Measurements from ENCODE around the gene PHF1. TPM values are rescaled to one million over a fixed set of nuclear protein-coding genes. Genes with fewer than 3 reads are reported as not detected.

Gene PHF1
- total RNA-seq, 2 donors from 2014 or later: 71.4 to 75.7 TPM

GRCh38 chr6:33427585-33428223 is 16.9 kb downstream of the PHF1 start:
- no peak overlapping the region for H3K27ac ChIP-seq (ENCODE audit: low read depth, low read length)

GRCh38 chr6:33428224-33428965 is 17.6 kb downstream of the PHF1 start:
- Mint-ChIP-seq H3K4me1 (peaks cover 74% of the 10 kb centered on the region), H3K27me3 (ENCODE audit: insufficient read depth) (no peaks in the 10 kb centered on the region), H3K9me3 (no peaks in the 10 kb centered on the region), H3K36me3 (ENCODE audit: low read depth) (peaks cover 17% of the 10 kb centered on the region), H3K27ac (peak overlapping the region; percentile 95), H3K4me3 (peak overlapping the region; percentile 86)
- H3K9me3 ChIP-seq (ENCODE audit: control insufficient read depth, low read length): no peaks in the 10 kb centered on the region
- peaks cover 11% of the 10 kb centered on the region for H3K4me1 ChIP-seq (ENCODE audit: control insufficient read depth, insufficient read depth, low read length)
- H3K27ac ChIP-seq (ENCODE audit: low read depth, low read length): no peak overlapping the region
- peak; percentile 62 for TF ChIP-seq CTCF (conservative IDR thresholded peaks at IDR 0.05)
- no peak overlapping the region for H3K9ac ChIP-seq (ENCODE audit: extremely low read depth, low read length, poor library complexity, severe bottlenecking)
- H3K4me3 ChIP-seq (ENCODE audit: low read length): peak overlapping the region; percentile 67
- peak; percentile 79 for DNase-seq
- H3K36me3 ChIP-seq (ENCODE audit: control insufficient read depth, insufficient read depth, low read length): no peaks in the 10 kb centered on the region
- WGBS, 2 experiments (ENCODE audit: insufficient coverage in 1 of 2, insufficient read length in 1 of 2): 32 to 33% methylated on average over 14 to 27 of the region's 33 CpGs
- no peaks in the 10 kb centered on the region for H3K27me3 ChIP-seq (ENCODE audit: control insufficient read depth, insufficient read depth, low read length, poor library complexity, severe bottlenecking)

More at GRCh38 chr6:33427585-33428223, 16.9 kb downstream of the PHF1 start:
- Mint-ChIP-seq H3K36me3 (ENCODE audit: low read depth) (peaks cover 19% of the 10 kb centered on the region), H3K4me3 (peak overlapping the region; percentile 86), H3K9me3 (no peaks in the 10 kb centered on the region), H3K27ac (peak overlapping the region; percentile 39), H3K27me3 (ENCODE audit: insufficient read depth) (no peaks in the 10 kb centered on the region), H3K4me1 (peaks cover 67% of the 10 kb centered on the region)
- H3K4me3 ChIP-seq (ENCODE audit: low read length): peak overlapping the region; percentile 83
- peaks cover 10% of the 10 kb centered on the region for H3K4me1 ChIP-seq (ENCODE audit: control insufficient read depth, insufficient read depth, low read length)
- DNase-seq: peak; percentile 75
- TF ChIP-seq CTCF (conservative IDR thresholded peaks at IDR 0.05): peak; percentile 55
- WGBS, 2 experiments (ENCODE audit: insufficient coverage in 1 of 2, insufficient read length in 1 of 2): 0% methylated on average over 68 of the region's 79 CpGs; no CpG with 5 or more reads in 1 of the 2 experiments
- no peak overlapping the region for H3K9ac ChIP-seq (ENCODE audit: extremely low read depth, low read length, poor library complexity, severe bottlenecking)
- no peaks in the 10 kb centered on the region for H3K9me3 ChIP-seq (ENCODE audit: control insufficient read depth, low read length)
- no peaks in the 10 kb centered on the region for H3K36me3 ChIP-seq (ENCODE audit: control insufficient read depth, insufficient read depth, low read length)
- H3K27me3 ChIP-seq (ENCODE audit: control insufficient read depth, insufficient read depth, low read length, poor library complexity, severe bottlenecking): no peaks in the 10 kb centered on the region

GRCh38 chr6:33428966-33429749 is 18.3 kb downstream of the PHF1 start:
- peaks cover 11% of the 10 kb centered on the region for H3K4me1 ChIP-seq (ENCODE audit: control insufficient read depth, insufficient read depth, low read length)
- H3K9me3 ChIP-seq (ENCODE audit: control insufficient read depth, low read length): no peaks in the 10 kb centered on the region
- no peaks in the 10 kb centered on the region for H3K27me3 ChIP-seq (ENCODE audit: control insufficient read depth, insufficient read depth, low read length, poor library complexity, severe bottlenecking)
- H3K36me3 ChIP-seq (ENCODE audit: control insufficient read depth, insufficient read depth, low read length): no peaks in the 10 kb centered on the region
- Mint-ChIP-seq H3K36me3 (ENCODE audit: low read depth) (peaks cover 11% of the 10 kb centered on the region), H3K4me3 (peak overlapping the region; percentile 86), H3K27ac (peak overlapping the region; percentile 28), H3K9me3 (no peaks in the 10 kb centered on the region), H3K27me3 (ENCODE audit: insufficient read depth) (no peaks in the 10 kb centered on the region), H3K4me1 (peaks cover 77% of the 10 kb centered on the region)
- WGBS, 2 experiments (ENCODE audit: insufficient coverage in 1 of 2, insufficient read length in 1 of 2): 84 to 90% methylated on average over 2 to 5 of the region's 5 CpGs
- DNase-seq: no peak
- peak overlapping the region; percentile 20 for H3K27ac ChIP-seq (ENCODE audit: low read depth, low read length)
- H3K4me3 ChIP-seq (ENCODE audit: low read length): no peak overlapping the region
- no peak for TF ChIP-seq CTCF (conservative IDR thresholded peaks at IDR 0.05)
- no peak overlapping the region for H3K9ac ChIP-seq (ENCODE audit: extremely low read depth, low read length, poor library complexity, severe bottlenecking)
